GM18873 (cell line): ENCODE results near the gene SNRNP27.

Experiments used
- ATAC-seq: cut with Tn5 transposase; IDR thresholded peaks from one replicate; pipeline ENCODE4 v1.9.1; 2021; ENCODE audit warnings: mild to moderate bottlenecking, moderate library complexity, moderate number of reproducible peaks; ENCODE audit not compliant: unreplicated experiment, low FRiP score

The SNRNP27 gene

GRCh38 chr2:69914950-69915945, 21.5 kb downstream of the SNRNP27 start, which contains the start of gene MXD1:
Gene MXD1 (plus strand): TSS chr2:69915109. CDS start chr2:69915331, 222 bp downstream.
- ATAC-seq: no peak

GRCh38 chr2:69916106-69916505, 22.4 kb downstream of the SNRNP27 start:
- no peak for ATAC-seq

GRCh38 chr2:69917852-69918251, 24.1 kb downstream of the SNRNP27 start:
- no peak for ATAC-seq

- no peak for ATAC-seq
Observed at GRCh38 chr2:69918401-69918800, 24.6 kb downstream of the SNRNP27 start.

- ATAC-seq: no peak
Observed at GRCh38 chr2:69923116-69923515, 29.4 kb downstream of the SNRNP27 start.

- no peak for ATAC-seq
Observed at GRCh38 chr2:69926849-69927515, 33.2 kb downstream of the SNRNP27 start.

GRCh38 chr2:69931832-69932595, 38.3 kb downstream of the SNRNP27 start:
- ATAC-seq: no peak

GRCh38 chr2:69932596-69932922, 38.8 kb downstream of the SNRNP27 start:
- no peak for ATAC-seq

- ATAC-seq: no peak
Observed at GRCh38 chr2:69933254-69933828, 39.6 kb downstream of the SNRNP27 start.

GRCh38 chr2:69933839-69934613, 40.3 kb downstream of the SNRNP27 start:
- no peak for ATAC-seq

- ATAC-seq: no peak
Observed at GRCh38 chr2:69934614-69934908, 40.8 kb downstream of the SNRNP27 start.

GRCh38 chr2:69935011-69935410, 41.3 kb downstream of the SNRNP27 start:
- no peak for ATAC-seq

GRCh38 chr2:69936906-69937305, 43.1 kb downstream of the SNRNP27 start:
- ATAC-seq: no peak

- no peak for ATAC-seq
Observed at GRCh38 chr2:69937968-69938367, 44.2 kb downstream of the SNRNP27 start.

- no peak for ATAC-seq
Observed at GRCh38 chr2:69939722-69940121, 46.0 kb downstream of the SNRNP27 start.

- no peak for ATAC-seq
Observed at GRCh38 chr2:69940691-69941090, 46.9 kb downstream of the SNRNP27 start.

GRCh38 chr2:69943000-69943842, 49.5 kb downstream of the SNRNP27 start:
- no peak for ATAC-seq

GRCh38 chr2:69943843-69944525, 50.2 kb downstream of the SNRNP27 start:
- no peak for ATAC-seq

- ATAC-seq: no peak
Observed at GRCh38 chr2:69944756-69945155, 51.0 kb downstream of the SNRNP27 start.
